Cardiac muscle cell (in vitro differentiated cells and primary cell): ENCODE results near the gene DNAJB6. TPM values are rescaled to one million over a fixed set of nuclear protein-coding genes. Genes with fewer than 3 reads are reported as not detected.

ENCODE experiments used
- DNase-seq, 2 donors: peaks; one replicate each; pipeline versions ENCODE4 v3.0.0 to v3.0.0-alpha.2; 2010 to 2017; ENCODE audit warnings: low read depth in 1 of 2, low spot score in 1 of 2
- H3K27ac ChIP-seq: fragments of 200-600 bp; sonication (generic); 2 replicates; pipeline ENCODE4 v1.5.1; 2016
- H3K27me3 ChIP-seq: fragments of 200-600 bp; sonication (generic); 2 replicates; pipeline ENCODE4 v1.6.0; 2016; ENCODE audit warnings: control low read depth
- H3K36me3 ChIP-seq: fragments of 200-600 bp; sonication (generic); 2 replicates; pipeline ENCODE4 v1.5.1; 2016; ENCODE audit warnings: control low read depth
- H3K4me1 ChIP-seq: fragments of 200-600 bp; sonication (generic); 2 replicates; pipeline ENCODE4 v1.8.1; 2017; ENCODE audit warnings: low read depth, mild to moderate bottlenecking, mixed run types
- H3K4me3 ChIP-seq: fragments of 200-600 bp; sonication (generic); 2 replicates; pipeline ENCODE4 v1.5.1; 2016; ENCODE audit warnings: mild to moderate bottlenecking
- H3K9me3 ChIP-seq: fragments of 200-600 bp; sonication (generic); 2 replicates; pipeline ENCODE4 v1.5.1; 2017; ENCODE audit warnings: low read depth, mild to moderate bottlenecking, control low read depth
- polyA plus RNA-seq: library from polyadenylated mRNA; unstranded; fragments of >200 nt; fragmentation: Nextera tagmentation; extraction: Ambion mirVana; gene quantifications from 2 replicates; pipeline ENCODE4 v1.2.1, GENCODE V29; 2016
- total RNA-seq: library from RNA; depleted of rRNA; stranded (reverse); fragments of >200 nt; gene quantifications from 2 replicates; pipeline ENCODE4 v1.2.3, GENCODE V29; 2016
- TF ChIP-seq, protein P1 (sequence below): IDR thresholded peaks from 2 replicates; pipeline ENCODE4 v1.5.1; 2012; ENCODE audit warnings: low read depth, mild to moderate bottlenecking, low read length

Gene DNAJB6
- total and polyA plus RNA-seq, 2 experiments from 2014 or later: 110 to 137 TPM

DNA sequence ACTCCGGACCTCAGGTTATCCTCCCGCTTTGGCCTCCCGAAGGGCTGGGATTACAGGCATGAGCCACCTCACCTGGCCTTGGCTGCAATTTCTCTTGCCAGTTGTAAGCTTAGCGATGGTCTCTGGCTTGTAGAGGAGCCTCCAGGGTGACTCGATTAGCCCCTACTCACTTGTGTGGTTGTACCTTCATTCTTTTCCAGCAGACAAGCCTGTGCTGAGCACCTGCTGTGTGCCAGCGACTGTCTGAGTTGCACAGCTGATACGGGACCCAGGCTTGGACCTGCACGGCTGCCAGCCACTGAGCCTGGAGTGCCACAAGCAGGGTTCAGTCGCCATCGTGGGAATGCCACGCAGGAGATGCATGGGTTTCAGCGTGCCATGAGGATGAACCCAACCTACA, 42.0 kb upstream of the DNAJB6 start:
- no peaks in the 10 kb centered on the region for H3K4me1 ChIP-seq
- H3K9me3 ChIP-seq: no peaks in the 10 kb centered on the region
- no peaks in the 10 kb centered on the region for H3K36me3 ChIP-seq
- TF ChIP-seq, protein P1, sequence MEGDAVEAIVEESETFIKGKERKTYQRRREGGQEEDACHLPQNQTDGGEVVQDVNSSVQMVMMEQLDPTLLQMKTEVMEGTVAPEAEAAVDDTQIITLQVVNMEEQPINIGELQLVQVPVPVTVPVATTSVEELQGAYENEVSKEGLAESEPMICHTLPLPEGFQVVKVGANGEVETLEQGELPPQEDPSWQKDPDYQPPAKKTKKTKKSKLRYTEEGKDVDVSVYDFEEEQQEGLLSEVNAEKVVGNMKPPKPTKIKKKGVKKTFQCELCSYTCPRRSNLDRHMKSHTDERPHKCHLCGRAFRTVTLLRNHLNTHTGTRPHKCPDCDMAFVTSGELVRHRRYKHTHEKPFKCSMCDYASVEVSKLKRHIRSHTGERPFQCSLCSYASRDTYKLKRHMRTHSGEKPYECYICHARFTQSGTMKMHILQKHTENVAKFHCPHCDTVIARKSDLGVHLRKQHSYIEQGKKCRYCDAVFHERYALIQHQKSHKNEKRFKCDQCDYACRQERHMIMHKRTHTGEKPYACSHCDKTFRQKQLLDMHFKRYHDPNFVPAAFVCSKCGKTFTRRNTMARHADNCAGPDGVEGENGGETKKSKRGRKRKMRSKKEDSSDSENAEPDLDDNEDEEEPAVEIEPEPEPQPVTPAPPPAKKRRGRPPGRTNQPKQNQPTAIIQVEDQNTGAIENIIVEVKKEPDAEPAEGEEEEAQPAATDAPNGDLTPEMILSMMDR: no peak
- no peak overlapping the region for H3K4me3 ChIP-seq
- no peak for DNase-seq
- no peak overlapping the region for H3K27ac ChIP-seq
- H3K27me3 ChIP-seq: no peaks in the 10 kb centered on the region

DNA sequence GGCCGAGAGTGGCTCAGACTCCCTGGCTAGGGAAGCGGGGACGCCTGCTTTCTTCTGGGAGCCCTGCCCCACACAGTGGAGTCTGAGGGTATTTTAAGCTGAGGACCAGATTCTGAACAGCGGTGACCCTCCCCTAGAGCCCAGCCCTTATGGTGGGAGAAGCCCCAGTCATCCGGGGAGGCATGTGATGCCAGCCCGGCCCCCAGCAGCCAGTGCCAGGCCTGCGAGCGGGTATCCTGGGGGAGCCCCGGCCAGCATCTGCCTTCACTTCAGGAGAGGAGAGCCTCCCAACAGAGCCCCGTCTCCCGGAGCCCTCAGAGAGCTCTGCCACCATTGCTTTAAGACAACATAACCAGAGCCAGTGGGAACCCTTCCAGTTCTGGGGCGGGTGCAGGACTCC, 41.5 kb upstream of the DNAJB6 start:
- TF ChIP-seq, protein P1: no peak
- H3K4me3 ChIP-seq: no peak overlapping the region
- H3K27me3 ChIP-seq: no peaks in the 10 kb centered on the region
- H3K27ac ChIP-seq: no peak overlapping the region
- H3K36me3 ChIP-seq: no peaks in the 10 kb centered on the region
- H3K4me1 ChIP-seq: no peaks in the 10 kb centered on the region
- DNase-seq: no peak
- H3K9me3 ChIP-seq: no peaks in the 10 kb centered on the region

DNA sequence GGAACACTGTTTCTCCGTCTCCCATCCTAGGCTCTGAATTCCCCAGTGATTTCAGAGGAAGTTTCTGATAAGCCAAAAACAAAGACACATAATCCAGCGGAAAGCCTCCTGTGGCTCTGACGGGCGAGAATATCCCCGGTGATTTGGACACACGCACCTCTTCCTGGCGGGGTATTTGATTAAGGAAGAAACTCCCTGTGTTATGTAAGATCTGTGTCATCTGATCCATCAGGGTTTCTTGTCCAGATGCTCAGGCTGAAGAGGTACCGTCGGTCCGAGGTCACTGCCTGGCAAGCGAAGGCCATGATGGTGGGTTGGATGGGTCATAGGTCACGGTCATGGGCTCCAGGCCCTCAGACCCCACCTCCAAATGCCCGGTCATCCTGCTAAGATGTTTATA, 39.6 kb upstream of the DNAJB6 start:
- DNase-seq: no peak
- TF ChIP-seq, protein P1: no peak
- no peaks in the 10 kb centered on the region for H3K9me3 ChIP-seq
- H3K36me3 ChIP-seq: no peaks in the 10 kb centered on the region
- H3K4me1 ChIP-seq: no peaks in the 10 kb centered on the region
- H3K27me3 ChIP-seq: no peaks in the 10 kb centered on the region
- H3K27ac ChIP-seq: no peak overlapping the region
- H3K4me3 ChIP-seq: no peak overlapping the region

DNA sequence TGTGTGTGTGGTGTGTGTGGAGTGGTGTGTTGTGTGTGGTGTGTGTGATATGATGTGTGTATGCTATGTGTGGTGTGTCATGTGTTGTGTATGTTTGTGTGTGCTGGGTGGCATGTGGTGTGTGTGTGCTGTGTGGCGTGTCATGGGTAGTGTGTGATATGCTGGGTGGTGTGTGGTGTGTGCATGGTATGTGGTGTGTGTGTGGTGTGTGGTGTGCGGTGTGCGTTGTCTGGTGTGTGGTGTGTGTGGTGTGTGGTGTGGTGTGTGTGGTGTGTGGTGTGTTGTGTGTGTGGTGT, 37.5 kb upstream of the DNAJB6 start:
- Histone ChIP-seq H3K27me3 (no peaks in the 10 kb centered on the region), H3K4me3 (no peak overlapping the region)
- TF ChIP-seq, protein P1: no peak

DNA sequence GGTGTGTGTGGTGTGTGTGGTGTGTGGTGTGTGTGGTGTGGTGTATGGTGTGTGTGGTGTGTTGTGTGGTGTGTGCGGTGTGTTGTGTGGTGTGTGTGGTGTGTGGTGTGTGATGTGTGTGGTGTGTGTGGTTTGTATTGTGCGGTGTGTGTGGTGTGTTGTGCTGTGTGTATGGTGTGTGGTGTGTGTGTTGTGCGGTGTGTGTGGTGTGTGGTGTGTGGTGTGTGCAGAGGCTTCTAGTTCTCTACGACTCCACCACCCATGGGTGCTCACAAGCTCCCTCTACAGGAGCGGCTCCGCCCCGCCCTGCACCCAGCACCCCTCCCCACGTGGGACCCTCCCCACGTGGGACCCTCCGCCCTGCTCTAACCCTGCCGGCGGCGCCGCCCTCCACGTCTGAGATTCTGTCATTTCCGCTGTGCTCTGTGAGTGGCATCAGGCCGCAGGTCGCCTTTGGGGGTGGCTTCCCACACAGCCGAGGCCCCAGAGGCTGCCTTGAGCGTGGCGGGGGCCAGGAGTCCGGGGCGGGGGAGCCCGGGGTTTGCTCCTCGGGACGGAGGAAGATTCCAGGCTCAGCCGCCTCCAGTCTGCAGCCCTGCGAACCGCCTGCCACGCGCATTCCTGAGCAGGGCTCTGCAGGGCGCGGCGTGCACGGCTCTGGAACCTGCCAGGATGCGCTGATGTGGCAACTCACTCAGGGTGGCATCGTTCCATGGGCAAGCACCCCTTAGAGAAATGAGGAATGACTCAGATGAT, 37.0 kb upstream of the DNAJB6 start:
- Histone ChIP-seq H3K36me3 (no peaks in the 10 kb centered on the region), H3K27me3 (no peaks in the 10 kb centered on the region), H3K9me3 (no peaks in the 10 kb centered on the region), H3K27ac (no peak overlapping the region), H3K4me3 (no peak overlapping the region), H3K4me1 (no peaks in the 10 kb centered on the region)
- DNase-seq: peak in 1 of 2 donors; percentile 35
- TF ChIP-seq, protein P1: peak; percentile 14

More for the DNA sequence above, 37.5 kb upstream of the DNAJB6 start:
- no peaks in the 10 kb centered on the region for H3K36me3 ChIP-seq
- no peak overlapping the region for H3K27ac ChIP-seq
- no peak for DNase-seq
- H3K9me3 ChIP-seq: no peaks in the 10 kb centered on the region
- no peaks in the 10 kb centered on the region for H3K4me1 ChIP-seq

DNA sequence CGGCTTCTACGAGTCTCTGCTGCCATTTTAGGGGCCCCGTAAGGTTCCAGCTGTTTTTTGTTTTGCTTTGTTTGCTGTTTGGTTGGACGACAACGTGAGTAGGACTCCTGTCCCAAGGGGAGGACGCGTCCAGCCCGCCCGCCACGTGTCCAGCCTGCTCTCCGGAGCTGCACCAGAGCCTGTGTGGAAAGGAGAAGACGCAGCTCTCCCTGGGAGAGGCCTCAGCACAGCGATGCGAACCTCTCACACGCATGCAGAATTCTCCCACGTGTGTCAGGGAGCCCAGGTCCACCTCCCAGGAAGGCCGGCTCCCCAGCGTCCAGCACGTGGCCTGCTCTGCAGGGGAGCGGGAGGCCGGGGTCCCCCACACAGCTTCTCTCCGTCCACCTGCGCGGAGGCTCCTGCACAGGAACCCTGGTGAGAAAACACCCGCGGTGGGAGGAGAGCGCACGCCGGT, 36.4 kb upstream of the DNAJB6 start:
- no peak overlapping the region for H3K4me3 ChIP-seq
- H3K4me1 ChIP-seq: no peaks in the 10 kb centered on the region
- no peaks in the 10 kb centered on the region for H3K27me3 ChIP-seq
- TF ChIP-seq, protein P1: no peak
- no peaks in the 10 kb centered on the region for H3K36me3 ChIP-seq
- H3K9me3 ChIP-seq: no peaks in the 10 kb centered on the region
- DNase-seq: no peak
- H3K27ac ChIP-seq: no peak overlapping the region
